HG03064 (cell line): ENCODE results near the gene RAC3.

ENCODE experiments used
- ATAC-seq: cut with Tn5 transposase; IDR thresholded peaks from one replicate; pipeline ENCODE4 v1.9.1; 2021; ENCODE audit warnings: low read depth; ENCODE audit not compliant: unreplicated experiment

Gene RAC3

DNA sequence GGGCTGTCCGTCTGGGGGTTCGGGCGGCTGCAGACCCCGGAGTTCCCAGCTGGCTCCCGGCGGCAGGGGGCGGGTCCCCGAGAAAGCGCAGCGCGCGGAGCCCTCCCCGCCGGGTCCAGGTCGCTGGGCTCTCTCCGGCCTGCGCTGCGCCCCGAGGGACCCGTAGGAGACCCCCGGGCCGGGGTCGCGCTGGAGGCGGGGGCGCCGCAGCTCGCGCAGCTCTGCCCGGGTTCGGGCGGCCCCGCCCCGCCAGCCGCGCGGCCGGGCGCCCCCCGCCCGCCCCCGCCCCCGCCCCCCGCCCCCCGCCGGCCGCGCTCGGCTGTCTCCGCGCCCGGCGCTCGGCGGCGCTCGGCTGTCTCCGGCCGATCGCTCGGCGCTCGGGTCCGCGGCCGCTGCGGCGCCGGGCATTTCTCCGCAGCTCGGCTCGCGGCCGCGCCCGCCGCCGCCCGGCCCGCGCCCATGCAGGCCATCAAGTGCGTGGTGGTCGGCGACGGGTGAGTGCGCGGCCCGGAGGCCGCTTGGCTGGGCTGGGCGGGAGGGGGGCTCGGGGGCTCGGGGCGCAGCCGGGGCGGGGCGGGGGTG is at the start of gene RAC3:
Gene RAC3 (plus strand): TSS at position 376 of the 582 bp plus-strand sequence. CDS start 84 bp downstream, at position 460.
- ATAC-seq: no peak

- no peak for ATAC-seq
Observed at GRCh38 chr17:81983011-81983638, 48.4 kb upstream of the RAC3 start.

- no peak for ATAC-seq
Observed at GRCh38 chr17:81983639-81984373, 47.7 kb upstream of the RAC3 start.

- ATAC-seq: no peak
Observed at GRCh38 chr17:81984773-81985410, 46.6 kb upstream of the RAC3 start.

DNA sequence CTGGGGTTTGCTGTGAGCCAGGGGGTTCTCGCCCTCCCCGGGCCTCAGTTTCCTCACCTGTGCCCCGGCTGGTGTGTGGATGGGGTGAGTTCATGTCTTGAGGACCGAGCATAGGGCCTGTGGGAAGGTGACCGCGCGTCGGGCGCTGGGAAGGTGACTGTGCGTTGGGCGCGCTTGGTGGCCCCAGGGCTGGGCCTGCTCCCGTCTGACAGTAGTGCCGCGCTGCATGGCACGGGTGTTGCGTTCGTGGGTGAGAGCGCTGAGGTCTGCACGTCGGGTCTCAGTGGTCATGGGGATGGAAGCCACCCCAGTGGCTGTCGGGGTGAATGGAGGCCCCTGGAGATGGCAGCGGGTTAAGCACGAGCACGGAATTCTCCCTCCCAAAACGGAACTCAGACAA is 44.9 kb upstream of the RAC3 start:
- no peak for ATAC-seq

DNA sequence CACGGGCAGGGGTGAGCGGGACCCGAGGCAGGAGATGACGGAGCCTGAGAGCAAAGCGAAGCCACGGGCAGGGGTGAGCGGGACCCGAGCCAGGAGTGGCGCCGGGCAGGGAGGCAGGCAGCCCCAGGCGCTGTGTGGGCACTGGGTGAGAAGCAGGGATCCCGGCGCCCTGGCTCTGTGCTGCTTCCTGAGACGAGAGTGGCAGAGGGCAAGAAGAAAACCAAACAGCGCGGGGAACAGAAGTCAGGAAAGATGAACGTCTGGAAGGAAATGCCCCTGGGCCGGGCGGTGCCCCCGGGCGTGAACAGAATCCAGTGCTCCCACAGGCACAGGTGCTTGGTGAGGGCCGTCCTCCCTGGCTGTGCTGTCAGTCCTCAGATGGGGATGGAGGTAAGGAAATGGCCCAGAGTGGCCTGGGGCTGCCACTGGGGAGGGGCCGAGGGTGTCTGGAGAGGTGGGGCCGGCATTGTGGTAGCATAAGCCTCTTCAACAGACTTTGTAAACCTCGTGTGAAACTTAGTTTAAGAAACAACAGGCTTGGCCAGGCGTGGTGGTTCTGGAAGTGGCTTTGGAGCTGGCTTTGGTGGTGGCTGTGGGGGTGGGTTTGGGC is 44.2 kb upstream of the RAC3 start:
- no peak for ATAC-seq

DNA sequence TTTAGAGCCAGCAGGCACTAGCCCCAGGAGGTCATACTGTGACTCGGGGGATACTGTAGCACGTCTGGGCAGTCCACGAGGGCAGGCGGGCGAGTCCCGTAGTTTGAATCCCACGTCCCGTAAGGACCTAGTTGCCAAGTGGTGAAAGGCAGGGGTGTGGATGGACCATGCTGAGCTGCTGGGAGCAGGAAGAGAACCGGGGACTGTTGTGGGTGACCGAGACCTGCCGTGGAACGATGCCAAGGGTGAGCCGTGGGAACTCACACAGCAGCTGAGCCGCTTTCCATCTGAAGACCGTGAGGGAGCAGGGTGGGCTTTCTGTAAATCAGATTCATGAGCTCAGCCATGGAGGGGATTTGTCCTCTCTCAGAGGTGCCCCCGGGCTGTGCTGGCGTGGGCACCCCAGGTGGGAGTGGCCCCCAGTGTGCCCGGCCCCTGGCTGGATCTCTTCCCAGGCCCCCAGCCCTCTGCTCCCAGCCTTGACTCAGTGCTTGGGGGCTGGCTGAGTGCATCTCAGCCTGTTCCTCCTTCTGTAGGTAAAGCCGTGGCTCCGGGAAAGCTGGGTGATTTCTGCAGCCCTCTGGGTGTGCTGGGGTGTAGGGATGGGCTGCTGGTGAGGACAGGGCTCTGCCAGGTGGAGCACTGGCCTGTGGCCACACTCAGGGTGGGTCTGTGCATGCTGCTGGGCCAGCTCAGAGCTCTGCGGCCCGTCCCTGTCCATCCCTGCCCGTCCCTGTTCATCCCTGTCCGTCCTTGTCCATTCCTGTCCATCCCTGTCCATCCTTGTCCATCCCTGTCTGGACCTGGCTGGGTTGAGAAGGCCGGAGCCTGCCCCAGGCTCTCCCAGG is 40.4 kb upstream of the RAC3 start:
- no peak for ATAC-seq

- ATAC-seq: no peak
Observed at GRCh38 chr17:81991684-81992305, 39.7 kb upstream of the RAC3 start.

- no peak for ATAC-seq
Observed at GRCh38 chr17:81992306-81993102, 39.0 kb upstream of the RAC3 start.

DNA sequence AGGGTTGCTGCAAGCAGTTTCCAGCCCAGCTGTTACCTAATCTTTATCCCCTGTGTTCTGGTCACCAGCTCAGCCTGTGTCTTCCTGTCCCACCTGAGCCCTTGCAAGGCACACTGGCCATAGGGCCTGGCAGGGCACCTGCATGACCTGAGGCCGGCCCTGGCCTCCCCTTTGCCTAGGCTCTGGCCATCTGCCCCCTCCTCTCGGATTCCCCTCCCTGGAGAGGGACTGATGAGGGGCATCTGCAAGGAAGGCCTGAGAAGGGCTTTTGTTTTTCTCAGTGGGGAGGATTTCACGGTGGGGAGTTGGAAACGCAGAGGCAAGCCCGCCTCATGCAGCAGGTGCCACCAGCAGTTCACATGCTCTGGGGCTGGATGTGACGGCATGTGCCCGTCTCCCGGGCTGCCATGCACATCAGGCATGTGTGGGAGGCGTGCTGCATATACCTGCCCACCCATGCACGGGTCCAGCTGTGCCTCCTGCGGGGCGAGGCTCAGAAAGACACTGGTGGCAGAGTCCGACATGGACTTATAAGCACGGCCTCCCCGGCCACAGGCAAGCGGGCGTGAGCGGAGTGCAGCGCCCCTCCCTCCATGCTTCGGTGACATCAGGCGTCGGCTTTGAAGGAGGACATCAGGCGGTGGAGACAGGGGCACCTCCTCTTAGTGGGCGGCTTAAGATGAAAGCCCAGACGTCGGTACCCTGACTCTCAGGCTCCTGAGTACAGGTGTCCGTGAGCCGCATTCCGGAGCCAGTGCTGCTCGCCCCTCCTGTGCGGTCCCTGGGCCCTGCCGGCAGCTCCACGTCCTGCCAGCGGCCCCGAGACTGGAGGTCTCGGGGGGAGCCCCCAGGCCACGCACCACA is 37.5 kb upstream of the RAC3 start:
- no peak for ATAC-seq

DNA sequence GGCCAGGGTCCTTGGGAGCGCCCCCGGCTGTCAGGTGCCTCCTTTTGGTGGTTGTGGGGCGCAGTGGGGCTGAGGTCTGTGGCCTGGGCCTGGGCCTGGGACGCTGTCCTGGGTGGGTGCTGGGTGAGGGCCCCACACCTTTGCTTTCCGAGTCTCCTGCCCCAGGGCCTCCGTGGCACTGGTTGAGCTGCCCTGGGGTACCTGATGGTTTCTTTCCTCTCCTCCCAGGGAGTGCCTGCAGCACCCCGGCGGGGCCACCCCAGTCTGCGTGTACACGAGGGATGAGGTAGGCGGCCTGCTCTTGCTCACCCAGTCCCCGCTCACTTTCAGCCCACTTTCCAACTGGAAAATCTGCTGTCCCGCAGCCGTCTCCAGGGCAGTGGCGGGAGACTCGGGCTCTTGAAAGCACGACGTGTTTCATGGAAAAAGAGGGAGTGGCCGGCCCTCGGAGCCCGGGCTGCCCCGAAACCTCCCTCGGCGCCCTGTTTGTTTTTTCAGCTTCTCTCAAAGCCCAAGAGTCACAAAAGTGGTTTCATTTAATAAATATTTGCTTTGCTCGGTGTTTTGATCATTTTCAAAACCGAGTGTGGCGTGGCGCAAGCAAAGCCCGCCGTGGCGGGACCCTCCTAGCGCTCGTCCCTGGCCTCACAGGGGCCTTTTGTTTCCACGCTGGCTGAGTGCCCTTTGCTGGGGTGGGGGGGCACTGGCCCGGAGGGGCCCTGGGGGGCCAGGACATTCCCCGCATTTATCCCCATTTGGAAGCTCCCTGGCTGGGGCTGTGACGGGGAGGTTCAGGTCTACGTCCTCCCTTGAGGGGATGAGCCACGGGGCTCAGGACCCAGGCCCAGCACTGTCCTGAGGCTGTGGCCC is 36.6 kb upstream of the RAC3 start:
- no peak for ATAC-seq

DNA sequence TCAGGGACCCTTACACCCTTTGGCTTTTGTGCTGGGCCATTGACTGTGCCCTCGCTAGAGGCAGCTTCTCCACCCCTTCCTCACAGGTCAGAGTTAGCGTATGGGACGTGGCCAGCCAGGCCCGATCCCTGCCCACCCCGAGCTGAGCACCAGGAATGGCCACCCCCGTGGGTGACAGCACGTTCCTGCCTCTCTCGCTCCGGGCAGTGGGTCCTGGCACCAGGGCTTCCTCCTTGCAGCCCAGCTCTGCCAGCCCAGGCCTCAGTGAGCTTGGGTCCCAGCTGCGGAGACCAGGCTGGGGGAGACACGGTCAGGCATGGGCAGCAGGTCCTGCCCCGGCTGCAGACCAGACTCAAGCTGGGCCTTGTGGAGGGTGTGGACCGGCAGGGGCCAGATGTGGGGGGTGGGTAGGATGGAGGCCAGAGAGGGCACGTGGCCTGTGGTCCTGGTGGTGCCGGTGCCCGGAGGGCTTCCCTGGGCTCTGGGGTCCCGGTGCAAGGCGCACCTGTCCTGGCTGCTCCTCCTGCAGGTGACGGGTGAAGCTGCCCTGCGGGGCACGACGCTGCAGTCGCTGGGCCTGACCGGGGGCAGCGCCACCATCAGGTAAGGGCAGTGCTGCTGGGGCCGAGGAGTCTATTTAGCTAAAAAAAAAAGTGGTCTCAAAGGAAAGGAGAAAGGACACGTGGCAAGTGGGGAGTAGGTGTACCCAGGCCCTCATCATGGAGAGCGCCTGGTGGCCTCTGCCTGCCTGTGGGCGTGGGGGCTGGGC is 35.8 kb upstream of the RAC3 start:
- no peak for ATAC-seq

GRCh38 chr17:81996232-81996756 is 35.2 kb upstream of the RAC3 start:
- no peak for ATAC-seq

DNA sequence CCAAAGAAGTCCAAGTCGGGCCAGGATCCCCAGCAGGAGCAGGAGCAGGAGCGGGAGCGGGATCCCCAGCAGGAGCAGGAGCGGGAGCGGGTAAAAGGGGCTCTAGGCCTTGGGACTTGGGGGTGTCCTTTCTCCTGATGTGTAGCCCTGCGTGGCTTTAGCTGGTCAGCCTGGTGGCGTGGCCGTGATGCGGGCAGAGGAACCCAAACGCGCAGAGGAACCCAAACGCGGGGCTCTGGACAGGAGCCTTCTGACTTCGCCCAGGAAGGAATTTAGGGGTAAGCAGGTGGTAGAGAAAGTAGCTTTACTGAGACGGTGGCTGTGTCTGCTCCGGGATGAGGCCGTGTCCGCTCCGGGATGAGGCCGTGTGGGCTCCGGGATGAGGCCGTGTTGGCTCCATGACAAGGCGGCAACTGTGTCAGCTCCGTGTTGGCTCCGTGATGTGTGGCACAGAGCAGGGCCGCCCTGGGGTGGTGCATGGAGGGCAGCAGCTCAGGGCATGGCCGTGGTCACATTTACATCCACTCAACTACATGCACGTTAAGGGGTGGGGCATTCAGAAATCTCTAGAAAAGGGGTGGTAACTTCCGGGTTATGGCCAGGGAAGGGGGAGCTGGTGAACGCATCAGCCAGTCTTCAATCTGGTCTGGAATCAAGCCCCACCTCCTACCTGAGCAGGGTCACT is 34.6 kb upstream of the RAC3 start:
- no peak for ATAC-seq

GRCh38 chr17:81998212-81998611 is 33.3 kb upstream of the RAC3 start:
- no peak for ATAC-seq
